Measurements from ENCODE around the gene THADA. TPM values are rescaled to one million over a fixed set of nuclear protein-coding genes. Genes with fewer than 3 reads are reported as not detected.

THADA gene
- total RNA-seq, 1 donor: 39.4 TPM

- H3K79me2 ChIP-seq (ENCODE audit: insufficient read depth, low read length): peaks cover 26% of the 10 kb centered on the region
- peaks cover 52% of the 10 kb centered on the region for H3K4me1 ChIP-seq (ENCODE audit: insufficient read depth, low read length)
- H3K9me3 ChIP-seq (ENCODE audit: low read depth, low read length): no peaks in the 10 kb centered on the region
- H3K4me2 ChIP-seq (ENCODE audit: insufficient read depth, low read length): peak overlapping the region; percentile 85
- H3K27me3 ChIP-seq (ENCODE audit: insufficient read depth, low read length): no peaks in the 10 kb centered on the region
- no peak for TF ChIP-seq CTCF (IDR thresholded peaks at IDR 0.05; ENCODE audit: extremely low read depth, low read depth, low read length)
- H2AFZ ChIP-seq (ENCODE audit: low read length): peak overlapping the region; percentile 63
- peaks cover 7% of the 10 kb centered on the region for H4K20me1 ChIP-seq (ENCODE audit: insufficient read depth, low read length)
- peak overlapping the region; percentile 68 for H3K27ac ChIP-seq (ENCODE audit: low read depth, low read length)
- peak overlapping the region; percentile 90 for H3K4me3 ChIP-seq (ENCODE audit: insufficient read depth, low read length)
- H3K36me3 ChIP-seq (ENCODE audit: insufficient read depth, low read length): peaks cover 9% of the 10 kb centered on the region
- peak; percentile 92 for DNase-seq (ENCODE audit: insufficient read length, low spot score, missing footprints)
Measured at GRCh38 chr2:43218155-43218701, 377.6 kb downstream of the THADA start.

DNA sequence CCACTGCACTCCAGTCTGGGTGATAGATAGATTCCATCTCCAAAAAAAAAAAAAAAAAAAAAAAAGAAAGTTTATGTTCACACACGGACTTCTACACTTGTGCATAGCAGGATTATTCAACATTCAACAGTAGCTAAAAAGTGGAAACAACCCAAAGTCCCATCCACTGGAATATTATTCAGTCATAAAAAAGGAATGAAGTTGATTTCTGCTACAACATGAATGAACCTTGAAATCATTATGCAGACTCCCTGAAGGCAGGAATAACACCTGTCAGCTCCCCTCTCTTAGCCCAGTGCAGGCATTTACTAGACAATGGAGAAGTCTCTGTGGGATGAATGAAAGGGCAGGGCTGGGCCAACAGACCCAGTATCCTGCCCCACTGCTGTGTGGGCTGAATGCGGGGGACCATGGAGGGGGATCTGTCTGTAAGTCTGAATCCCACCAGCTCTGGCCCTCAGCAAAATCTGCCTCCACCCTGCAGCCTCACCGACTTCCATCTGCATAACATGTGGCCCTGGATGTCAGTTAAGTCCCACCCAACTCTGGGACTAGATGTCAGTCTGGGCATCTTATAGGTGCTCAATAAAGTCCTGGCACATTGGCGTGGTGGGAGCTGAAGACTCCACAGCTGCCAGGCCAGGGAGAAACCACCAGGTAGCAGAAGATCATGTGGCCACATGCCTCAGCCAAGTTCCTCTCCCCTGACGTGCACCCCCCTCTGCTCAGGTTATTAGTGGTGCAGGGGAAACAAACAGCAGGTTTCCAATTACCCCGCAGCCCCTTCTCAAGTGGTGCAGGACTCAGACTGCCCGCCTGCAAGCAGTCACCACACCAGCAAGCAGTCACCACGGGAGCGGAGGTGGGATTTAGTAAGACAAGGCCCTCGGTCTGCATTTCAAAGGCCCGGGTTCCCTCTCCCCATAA is 378.3 kb downstream of the THADA start:
- H3K27me3 ChIP-seq (ENCODE audit: insufficient read depth, low read length): no peaks in the 10 kb centered on the region
- peaks cover 2% of the 10 kb centered on the region for H3K36me3 ChIP-seq (ENCODE audit: insufficient read depth, low read length)
- TF ChIP-seq CTCF (IDR thresholded peaks at IDR 0.05; ENCODE audit: extremely low read depth, low read depth, low read length): no peak
- peak; percentile 61 for DNase-seq (ENCODE audit: insufficient read length, low spot score, missing footprints)
- peaks cover 46% of the 10 kb centered on the region for H3K4me1 ChIP-seq (ENCODE audit: insufficient read depth, low read length)
- no peaks in the 10 kb centered on the region for H4K20me1 ChIP-seq (ENCODE audit: insufficient read depth, low read length)
- no peak overlapping the region for H2AFZ ChIP-seq (ENCODE audit: low read length)
- H3K9me3 ChIP-seq (ENCODE audit: low read depth, low read length): no peaks in the 10 kb centered on the region
- H3K27ac ChIP-seq (ENCODE audit: low read depth, low read length): peak overlapping the region; percentile 68
- H3K79me2 ChIP-seq (ENCODE audit: insufficient read depth, low read length): peaks cover 19% of the 10 kb centered on the region
- no peak overlapping the region for H3K4me3 ChIP-seq (ENCODE audit: insufficient read depth, low read length)
- H3K4me2 ChIP-seq (ENCODE audit: insufficient read depth, low read length): no peak overlapping the region

GRCh38 chr2:43216629-43217028 is 379.2 kb downstream of the THADA start:
- H4K20me1 ChIP-seq (ENCODE audit: insufficient read depth, low read length): no peaks in the 10 kb centered on the region
- TF ChIP-seq CTCF (IDR thresholded peaks at IDR 0.05; ENCODE audit: extremely low read depth, low read depth, low read length): no peak
- no peak for DNase-seq (ENCODE audit: insufficient read length, low spot score, missing footprints)
- no peak overlapping the region for H3K4me3 ChIP-seq (ENCODE audit: insufficient read depth, low read length)
- H2AFZ ChIP-seq (ENCODE audit: low read length): no peak overlapping the region
- H3K27me3 ChIP-seq (ENCODE audit: insufficient read depth, low read length): no peaks in the 10 kb centered on the region
- H3K36me3 ChIP-seq (ENCODE audit: insufficient read depth, low read length): no peaks in the 10 kb centered on the region
- H3K27ac ChIP-seq (ENCODE audit: low read depth, low read length): no peak overlapping the region
- no peaks in the 10 kb centered on the region for H3K9me3 ChIP-seq (ENCODE audit: low read depth, low read length)
- H3K4me2 ChIP-seq (ENCODE audit: insufficient read depth, low read length): no peak overlapping the region
- peaks cover 12% of the 10 kb centered on the region for H3K79me2 ChIP-seq (ENCODE audit: insufficient read depth, low read length)
- peaks cover 38% of the 10 kb centered on the region for H3K4me1 ChIP-seq (ENCODE audit: insufficient read depth, low read length)

DNA sequence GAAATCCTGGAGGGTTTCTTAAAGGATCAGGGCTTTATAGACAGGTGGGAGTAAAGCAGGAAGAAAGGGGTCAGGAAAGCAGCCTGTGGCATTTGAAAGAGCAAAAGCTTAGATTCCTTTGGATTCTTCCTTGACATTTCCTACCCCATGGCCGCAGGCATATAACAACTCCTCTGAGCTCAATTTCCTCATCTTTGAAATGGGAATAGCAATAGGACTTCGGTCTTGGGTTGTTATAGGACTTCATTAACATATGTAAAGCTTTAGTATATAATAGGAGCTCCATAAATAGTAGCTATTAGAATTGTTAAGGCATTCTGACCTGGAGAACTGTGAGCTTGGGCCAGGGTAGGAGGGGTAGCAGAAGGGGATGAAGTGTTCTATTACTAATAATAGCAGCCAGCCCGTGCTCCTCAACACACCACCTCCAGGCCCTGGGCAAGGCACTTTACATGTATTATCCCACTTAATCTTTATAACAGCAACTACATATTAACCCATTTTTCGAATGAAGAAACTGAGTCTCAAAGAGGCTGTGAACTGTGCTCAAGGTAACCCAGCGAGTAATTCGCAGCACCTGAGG is 380.1 kb downstream of the THADA start:
- Histone ChIP-seq H3K79me2 (ENCODE audit: insufficient read depth, low read length) (peaks cover 9% of the 10 kb centered on the region), H2AFZ (ENCODE audit: low read length) (no peak overlapping the region), H3K36me3 (ENCODE audit: insufficient read depth, low read length) (no peaks in the 10 kb centered on the region), H3K9me3 (ENCODE audit: low read depth, low read length) (no peaks in the 10 kb centered on the region), H3K4me3 (ENCODE audit: insufficient read depth, low read length) (no peak overlapping the region), H3K27ac (ENCODE audit: low read depth, low read length) (no peak overlapping the region), H3K4me2 (ENCODE audit: insufficient read depth, low read length) (no peak overlapping the region), H3K27me3 (ENCODE audit: insufficient read depth, low read length) (no peaks in the 10 kb centered on the region), H3K4me1 (ENCODE audit: insufficient read depth, low read length) (peaks cover 30% of the 10 kb centered on the region), H4K20me1 (ENCODE audit: insufficient read depth, low read length) (no peaks in the 10 kb centered on the region)
- DNase-seq (ENCODE audit: insufficient read length, low spot score, missing footprints): peak; percentile 41
- no peak for TF ChIP-seq CTCF (IDR thresholded peaks at IDR 0.05; ENCODE audit: extremely low read depth, low read depth, low read length)

Measured in osteoblast (primary cell).